K562 (cell line): Measurements from ENCODE around the gene NCOR2. TPM values are rescaled to one million over a fixed set of nuclear protein-coding genes. Genes with fewer than 3 reads are reported as not detected.

ENCODE experiments used
- ATAC-seq: fragments of 200-7000 bp; cut with Tn5 transposase; 3 replicates; pipeline ENCODE4 v1.9.1; 2020; ENCODE audit warnings: moderate library complexity
- BruUV-seq: library from RNA; stranded (reverse); fragments of 400-500 nt; replicated peaks from 2 replicates; lab custom pipeline; 2021; lab: Mats Ljungman, UMichigan
- CTCF ChIA-PET: fragments of 300-600 bp; formaldehyde crosslinking; extraction: SDS; loops from one replicate; lab custom pipeline; 2021; ENCODE audit warnings: low intra/inter-chr PET ratio; lab: Yijun Ruan, JAX
- POLR2A ChIA-PET: fragments of 300-600, 350-650 bp; sonication (Branson Sonifier 250); formaldehyde crosslinking; extraction: SDS; loops from one replicate; lab custom pipeline; 2021; ENCODE audit warnings: antibody characterized with exemption, inconsistent platforms; lab: Yijun Ruan, JAX
- DNase-seq, 4 experiments: peaks; one replicate each; pipeline versions ENCODE4 v3.0.0 to v3.0.0-alpha.2; 2011 to 2018; ENCODE audit warnings: low spot score in 3 of 4, mixed read lengths in 3 of 4; ENCODE audit errors: extremely low read depth in 1 of 4
- FAIRE-seq: peaks from 2 replicates; lab custom pipeline; 2011; peaks lifted over from hg19 to GRCh38; lab: Jason Lieb, UNC
- H2AFZ ChIP-seq: 2 replicates; pipeline ENCODE4 v1.6.0; 2011; ENCODE audit warnings: low read depth, low read length, control low read depth, inconsistent platforms
- H3K27ac ChIP-seq: fragments of 200-600 bp; 3 replicates; pipeline ENCODE4 v1.8.0; 2011; ENCODE audit warnings: low read depth, mild to moderate bottlenecking, control low read depth, inconsistent platforms, low read length, moderate library complexity, mixed read lengths; ENCODE audit errors: extremely low read depth
- H3K27me3 ChIP-seq, 2 experiments: fragments of 300-600 bp in 1 of 2; 2 replicates in 1 of 2; 3 replicates in 1 of 2; pipeline versions ENCODE4 v1.6.0 to v1.8.0; 2011; ENCODE audit warnings: inconsistent platforms in 2 of 2, low read length in 2 of 2, mild to moderate bottlenecking in 1 of 2, mixed read lengths in 1 of 2, moderate library complexity in 1 of 2; ENCODE audit not compliant: control insufficient read depth in 2 of 2, insufficient read depth in 2 of 2
- H3K36me3 ChIP-seq: fragments of 300-600 bp; 3 replicates; pipeline ENCODE4 v1.8.0; 2011; ENCODE audit warnings: mild to moderate bottlenecking, low read length, inconsistent platforms; ENCODE audit not compliant: control insufficient read depth, insufficient read depth
- H3K4me1 ChIP-seq, 2 experiments: fragments of 200-600 bp in 1 of 2; replicated peaks in 1 of 2; 2 replicates in 1 of 2; 3 replicates in 1 of 2; pipeline versions ENCODE4 v1.5.1 to v1.8.0; 2011; ENCODE audit warnings: inconsistent platforms in 2 of 2, low read length in 2 of 2, mild to moderate bottlenecking in 1 of 2, mixed read lengths in 1 of 2, moderate library complexity in 1 of 2; ENCODE audit not compliant: control insufficient read depth in 2 of 2, insufficient read depth in 2 of 2
- H3K4me2 ChIP-seq: 2 replicates; pipeline ENCODE4 v1.6.1; 2011; ENCODE audit warnings: low read length, control low read depth, inconsistent platforms, mixed read lengths; ENCODE audit not compliant: insufficient read depth
- H3K4me3 ChIP-seq: fragments of 200-600 bp; sonication (generic), shearing (Covaris generic); 2 replicates; pipeline ENCODE4 v1.5.1; 2016; ENCODE audit warnings: control low read depth, inconsistent platforms
- H3K79me2 ChIP-seq: fragments of 200-600 bp; 3 replicates; pipeline ENCODE4 v1.8.0; 2011; ENCODE audit warnings: low read length, inconsistent platforms; ENCODE audit not compliant: control insufficient read depth, insufficient read depth
- H3K9ac ChIP-seq, 2 experiments: 2 replicates each; pipeline versions ENCODE4 v1.6.0 to v1.6.1; 2011; ENCODE audit warnings: low read depth in 2 of 2, low read length in 2 of 2, control low read depth in 1 of 2, inconsistent platforms in 1 of 2, mild to moderate bottlenecking in 1 of 2, mixed read lengths in 1 of 2; ENCODE audit not compliant: insufficient read depth in 1 of 2
- H3K9me1 ChIP-seq: one replicate; pipeline ENCODE4 v1.6.0; 2011; ENCODE audit warnings: inconsistent platforms, mild to moderate bottlenecking, low read length, moderate library complexity; ENCODE audit not compliant: control insufficient read depth, insufficient read depth
- H3K9me3 ChIP-seq: replicated peaks from 2 replicates; pipeline ENCODE4 v1.5.1; 2011; ENCODE audit warnings: low read depth, low read length, inconsistent platforms; ENCODE audit not compliant: control insufficient read depth, insufficient read depth
- H4K20me1 ChIP-seq: replicated peaks from 2 replicates; pipeline ENCODE4 v1.6.1; 2011; ENCODE audit warnings: low read length, inconsistent platforms, mixed read lengths; ENCODE audit not compliant: control insufficient read depth, insufficient read depth
- CBX3 ChIP-seq, 2 experiments: IDR thresholded peaks; 1 replicate in 1 of 2; 2 replicates in 1 of 2; pipeline ENCODE4 v1.6.1; 2012; ENCODE audit warnings: inconsistent platforms in 2 of 2, low read length in 2 of 2, borderline replicate concordance in 1 of 2, control low read depth in 1 of 2
- EGR1 ChIP-seq: fragments of 450-650 bp; conservative IDR thresholded peaks from 2 replicates; pipeline ENCODE4 v1.6.1; 2017; ENCODE audit warnings: mild to moderate bottlenecking
- FOS ChIP-seq: IDR thresholded peaks from 3 replicates; pipeline ENCODE4 v1.6.1; 2011; ENCODE audit not compliant: insufficient read length; ENCODE audit errors: extremely low read depth
- HNRNPL ChIP-seq: fragments of 200-400 bp; formaldehyde crosslinking; IDR thresholded peaks from 2 replicates; pipeline ENCODE4 v1.6.1; 2017; ENCODE audit warnings: low read depth, mild to moderate bottlenecking, low read length
- KDM4B ChIP-seq, 2 experiments: fragments of 450-650 bp in 1 of 2; sonication (generic) in 1 of 2; IDR thresholded peaks; 2 replicates each; pipeline ENCODE4 v1.6.1; 2016 to 2017; ENCODE audit warnings: borderline replicate concordance in 2 of 2, antibody characterized with exemption in 1 of 2, low read depth in 1 of 2, mild to moderate bottlenecking in 1 of 2
- PCBP2 ChIP-seq: fragments of 200-400 bp; formaldehyde crosslinking; IDR thresholded peaks from 2 replicates; pipeline ENCODE4 v1.6.1; 2018; ENCODE audit warnings: low read length, low read depth, mild to moderate bottlenecking, moderate library complexity; ENCODE audit not compliant: poor library complexity, severe bottlenecking
- VEZF1 ChIP-seq: fragments of 200-800 bp; sonication (Bioruptor generic); IDR thresholded peaks from 2 replicates; pipeline ENCODE4 v1.6.1; 2017; ENCODE audit warnings: missing genetic modification characterization, missing compliant biosample characterization
- ZBED1 ChIP-seq: IDR thresholded peaks from 2 replicates; pipeline ENCODE4 v1.6.1; 2014
- ZNF274 ChIP-seq: IDR thresholded peaks from 2 replicates; pipeline ENCODE4 v1.6.1; 2011; ENCODE audit warnings: low read depth, mild to moderate bottlenecking, low read length, moderate library complexity, borderline replicate concordance
- ZNF561 ChIP-seq: fragments of 450-650 bp; formaldehyde crosslinking; conservative IDR thresholded peaks from 2 replicates; pipeline ENCODE4 v1.4.0; 2020; ENCODE audit warnings: mild to moderate bottlenecking, moderate library complexity
- ZNF668 ChIP-seq: fragments of 250-450 bp; sonication (Bioruptor Pico); IDR thresholded peaks from 2 replicates; pipeline ENCODE4 v1.8.0; 2022; ENCODE audit warnings: mild to moderate bottlenecking, inconsistent platforms
- WGBS: fragments of 100-300 bp; shearing (Covaris generic); methylation state at CpG from one replicate; pipeline ENCODE4 v1.1.6; 2016; ENCODE audit warnings: low coverage, mixed read lengths; ENCODE audit not compliant: insufficient coverage; ENCODE audit errors: missing lambda C conversion rate; 5-methylcytosine and 5-hydroxymethylcytosine counted together
- in situ Hi-C: fragments of 300-500 bp; cut with MboI; formaldehyde crosslinking; loops from 4 replicates; pipeline ENCODE4 v1.15.0; 2018; ENCODE audit warnings: inconsistent platforms, mixed read lengths
- intact Hi-C: fragments of 100-400 bp; cut with micrococcal nuclease; formaldehyde crosslinking; loops from 2 replicates; pipeline ENCODE4 v1.14.2; 2022
- polyA plus RNA-seq, 8 experiments: library from polyadenylated mRNA; depleted of rRNA in 4 of 8; stranded (reverse) in 5 of 8; unstranded in 3 of 8; fragments of >200 nt; fragmentation: Nextera tagmentation in 2 of 8; fragmentation: Illumina TruSeq in 1 of 8; extraction: Ambion mirVana in 2 of 8; extraction: Trizol in 1 of 8; gene quantifications; 2 replicates each; pipeline versions ENCODE4 v1.2.1 to v1.2.3, GENCODE V29; 2011 to 2014; ENCODE audit warnings: inconsistent platforms in 1 of 8, missing spikeins in 1 of 8
- total RNA-seq, 7 experiments: library from RNA; depleted of rRNA in 6 of 7; stranded (reverse); fragments of >200 nt in 6 of 7; fragmentation: Illumina TruSeq in 2 of 7; extraction: Trizol in 2 of 7; gene quantifications; 2 replicates each; pipeline versions ENCODE4 v1.2.1 to v1.2.3, GENCODE V29; 2011 to 2021; ENCODE audit warnings: low replicate concordance in 1 of 7
- TF ChIP-seq, protein P1 (sequence below): sonication (generic); formaldehyde crosslinking; IDR thresholded peaks from 2 replicates; pipeline ENCODE4 v1.8.1; 2023; ENCODE audit warnings: mild to moderate bottlenecking, missing genetic modification reagents

Gene NCOR2
- total and polyA plus RNA-seq, 9 of the 15 experiments (the other 6 are each of a cell fraction or from before 2014, with no cell fraction given): 0.18 to 126 (median 8.4) TPM

- TF ChIP-seq, protein P1, sequence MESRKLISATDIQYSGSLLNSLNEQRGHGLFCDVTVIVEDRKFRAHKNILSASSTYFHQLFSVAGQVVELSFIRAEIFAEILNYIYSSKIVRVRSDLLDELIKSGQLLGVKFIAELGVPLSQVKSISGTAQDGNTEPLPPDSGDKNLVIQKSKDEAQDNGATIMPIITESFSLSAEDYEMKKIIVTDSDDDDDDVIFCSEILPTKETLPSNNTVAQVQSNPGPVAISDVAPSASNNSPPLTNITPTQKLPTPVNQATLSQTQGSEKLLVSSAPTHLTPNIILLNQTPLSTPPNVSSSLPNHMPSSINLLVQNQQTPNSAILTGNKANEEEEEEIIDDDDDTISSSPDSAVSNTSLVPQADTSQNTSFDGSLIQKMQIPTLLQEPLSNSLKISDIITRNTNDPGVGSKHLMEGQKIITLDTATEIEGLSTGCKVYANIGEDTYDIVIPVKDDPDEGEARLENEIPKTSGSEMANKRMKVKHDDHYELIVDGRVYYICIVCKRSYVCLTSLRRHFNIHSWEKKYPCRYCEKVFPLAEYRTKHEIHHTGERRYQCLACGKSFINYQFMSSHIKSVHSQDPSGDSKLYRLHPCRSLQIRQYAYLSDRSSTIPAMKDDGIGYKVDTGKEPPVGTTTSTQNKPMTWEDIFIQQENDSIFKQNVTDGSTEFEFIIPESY (CRISPR knock-in tag): peak; percentile 86
- TF ChIP-seq ZNF561 (CRISPR knock-in tag) (no peak), HNRNPL (no peak), ZNF668 (CRISPR knock-in tag) (no peak), PCBP2 (no peak), FOS (no peak)
These were observed 2.4 kb downstream of the NCOR2 start (continued) for GRCh38 chr12:124564971-124565491.

DNA sequence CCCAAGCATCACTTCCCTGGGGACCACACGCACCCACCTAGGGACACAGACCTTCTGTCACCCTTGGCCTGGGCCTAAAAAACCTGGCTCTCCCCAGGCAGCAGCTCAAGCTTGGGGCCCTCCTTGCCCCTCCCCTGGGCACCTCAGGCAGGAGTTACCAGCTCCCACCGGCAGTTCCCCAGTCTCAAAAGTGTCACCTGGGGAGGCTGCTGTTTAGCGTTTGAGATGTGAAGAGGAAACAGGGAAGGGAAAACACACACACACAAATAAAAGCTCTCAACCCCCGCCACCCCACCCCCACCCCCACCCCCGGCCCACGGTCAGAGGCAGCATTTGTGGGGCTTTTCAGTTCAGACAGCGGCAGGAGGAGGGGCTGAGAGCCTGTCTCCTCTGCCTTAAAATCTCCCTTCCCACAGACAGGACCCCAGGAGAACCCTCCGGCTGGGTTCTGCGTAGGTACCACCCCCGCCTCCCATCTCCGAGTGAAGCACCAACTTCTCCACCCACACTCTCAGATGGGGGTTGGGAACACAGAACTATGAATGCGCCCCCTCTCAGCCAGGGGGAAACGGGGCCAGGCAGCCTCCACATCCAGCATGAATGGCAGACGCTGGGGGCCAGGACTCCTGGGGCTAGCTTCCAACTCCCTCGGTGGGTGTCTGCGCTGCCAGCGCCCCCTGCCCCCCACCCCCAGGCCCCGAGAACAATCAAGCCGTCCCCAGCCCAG lies 3.0 kb downstream of the NCOR2 start:
- intact Hi-C loops: no loop called here
- Histone ChIP-seq H3K4me1 (peaks cover 13 to 53% of the 10 kb centered on the region in 2 experiments), H3K79me2 (peaks cover 79% of the 10 kb centered on the region), H3K9me1 (no peaks in the 10 kb centered on the region), H4K20me1 (peaks cover 43% of the 10 kb centered on the region), H3K27ac (no peak overlapping the region), H3K4me3 (no peak overlapping the region), H3K36me3 (peaks cover 10% of the 10 kb centered on the region; the same call in 1 of the 3 replicates), H3K9me3 (no peaks in the 10 kb centered on the region), H2AFZ (no peak overlapping the region), H3K27me3 (no peaks in the 10 kb centered on the region), H3K4me2 (no peak overlapping the region), H3K9ac (peak overlapping the region in 1 of 2 experiments; percentile 69; a peak in 1 of 4 replicates)
- ChIA-PET POLR2A (interaction anchor here (0.5 to 1.5 kb wide), 4 partner anchors 13 to 593 kb away, joined by 3 to 4 read pairs (median 3); no protein-coding TSS in a partner anchor), CTCF (no interaction called here)
- ATAC-seq (no peak), DNase-seq (peak in 1 of 4 experiments; percentile 38), FAIRE-seq (no peak)
- in situ Hi-C loops: no loop called here
- TF ChIP-seq ZNF274 (no peak), KDM4B (IDR thresholded peaks at IDR 0.05; ENCODE audit: borderline replicate concordance in 2 of 2, low read depth in 1 of 2) (no peak), CBX3 (IDR thresholded peaks at IDR 0.05; ENCODE audit: borderline replicate concordance in 1 of 2, low read length in 2 of 2) (0 out of 3 replicates have a peak, but pooled peaks of 1 of the 2 experiments have one; percentile 0), VEZF1 (0 out of 2 replicates have a peak, but pooled peaks have one; percentile 23), EGR1 (peak; percentile 82), ZBED1 (no peak)
- no TSS peak for BruUV-seq
- 47% methylated on average over 16 of the region's 19 CpGs for WGBS
